ENCODE results near the gene MCRS1. TPM values are rescaled to one million over a fixed set of nuclear protein-coding genes. Genes with fewer than 3 reads are reported as not detected.

The MCRS1 gene
- total RNA-seq, 4 donors from 2014 or later: 56.7 to 111 (median 69.2) TPM

GRCh38 chr12:49541140-49541861 is 26.6 kb downstream of the MCRS1 start:
- TF ChIP-seq, protein P1, sequence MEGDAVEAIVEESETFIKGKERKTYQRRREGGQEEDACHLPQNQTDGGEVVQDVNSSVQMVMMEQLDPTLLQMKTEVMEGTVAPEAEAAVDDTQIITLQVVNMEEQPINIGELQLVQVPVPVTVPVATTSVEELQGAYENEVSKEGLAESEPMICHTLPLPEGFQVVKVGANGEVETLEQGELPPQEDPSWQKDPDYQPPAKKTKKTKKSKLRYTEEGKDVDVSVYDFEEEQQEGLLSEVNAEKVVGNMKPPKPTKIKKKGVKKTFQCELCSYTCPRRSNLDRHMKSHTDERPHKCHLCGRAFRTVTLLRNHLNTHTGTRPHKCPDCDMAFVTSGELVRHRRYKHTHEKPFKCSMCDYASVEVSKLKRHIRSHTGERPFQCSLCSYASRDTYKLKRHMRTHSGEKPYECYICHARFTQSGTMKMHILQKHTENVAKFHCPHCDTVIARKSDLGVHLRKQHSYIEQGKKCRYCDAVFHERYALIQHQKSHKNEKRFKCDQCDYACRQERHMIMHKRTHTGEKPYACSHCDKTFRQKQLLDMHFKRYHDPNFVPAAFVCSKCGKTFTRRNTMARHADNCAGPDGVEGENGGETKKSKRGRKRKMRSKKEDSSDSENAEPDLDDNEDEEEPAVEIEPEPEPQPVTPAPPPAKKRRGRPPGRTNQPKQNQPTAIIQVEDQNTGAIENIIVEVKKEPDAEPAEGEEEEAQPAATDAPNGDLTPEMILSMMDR (IDR thresholded peaks at IDR 0.05): no peak
- TF ChIP-seq POLR2A (IDR thresholded peaks at IDR 0.05): no peak
- intact Hi-C loops (cut with DNase I): no loop called here
- Histone ChIP-seq H3K4me3 (replicated peaks in 1 of 3) (no peak overlapping the region), H3K36me3 (no peaks in the 10 kb centered on the region), H3K9me3 (no peaks in the 10 kb centered on the region), H3K27ac (no peak overlapping the region), H3K27me3 (no peaks in the 10 kb centered on the region), H3K4me1 (peaks cover 4 to 13% of the 10 kb centered on the region in 2 donors)
- DNase-seq: no peak
- 90 to 93% methylated on average over 18 of the region's 18 CpGs for WGBS, 2 donors

DNA sequence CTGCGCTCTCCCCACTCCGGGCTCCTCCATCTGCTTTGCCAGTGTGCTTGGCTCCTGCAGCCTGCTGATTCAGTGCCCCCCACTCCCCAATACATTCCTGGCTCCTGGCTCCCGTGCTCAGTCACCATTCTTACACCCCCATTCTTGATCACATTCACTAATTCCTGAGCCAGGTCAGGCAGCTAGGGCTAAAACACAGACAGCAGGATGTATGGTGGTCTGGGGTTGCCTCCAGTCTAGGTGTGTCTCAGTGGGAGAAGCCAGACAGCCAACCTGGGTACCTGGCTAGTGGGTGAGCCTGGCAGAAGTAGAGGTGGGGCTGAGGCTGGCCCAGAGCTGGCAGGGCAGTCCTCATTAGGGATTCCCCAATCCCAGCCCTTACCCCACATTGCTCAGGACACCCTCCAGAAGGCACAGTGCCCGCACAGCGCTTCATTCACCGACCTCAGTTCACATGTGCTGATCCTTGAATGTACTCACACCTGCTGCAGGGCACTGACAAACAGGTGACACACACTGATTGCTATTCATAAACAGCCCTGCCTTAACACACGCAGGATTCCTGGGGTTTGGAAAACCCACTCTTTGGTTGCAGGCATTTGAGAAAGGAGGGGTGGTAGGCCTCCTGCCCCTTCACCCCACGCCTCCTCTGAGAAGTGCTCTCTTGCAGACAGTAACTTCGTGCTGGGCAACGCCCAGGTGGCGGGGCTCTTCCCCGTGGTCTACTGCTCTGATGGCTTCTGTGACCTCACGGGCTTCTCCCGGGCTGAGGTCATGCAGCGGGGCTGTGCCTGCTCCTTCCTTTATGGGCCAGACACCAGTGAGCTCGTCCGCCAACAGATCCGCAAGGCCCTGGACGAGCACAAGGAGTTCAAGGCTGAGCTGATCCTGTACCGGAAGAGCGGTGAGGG is 27.5 kb downstream of the MCRS1 start:
- DNase-seq: no peak
- H3K27me3 ChIP-seq: no peaks in the 10 kb centered on the region
- no peaks in the 10 kb centered on the region for H3K36me3 ChIP-seq
- no peak overlapping the region for H3K4me3 ChIP-seq (replicated peaks in 1 of 3)
- no peak overlapping the region for H3K27ac ChIP-seq
- peaks cover 4 to 13% of the 10 kb centered on the region in 2 donors for H3K4me1 ChIP-seq
- no peaks in the 10 kb centered on the region for H3K9me3 ChIP-seq
- WGBS, 2 donors: 86 to 87% methylated on average over 20 to 21 of the region's 21 CpGs
- intact Hi-C loops (cut with DNase I): no loop called here
- TF ChIP-seq, protein P1 (IDR thresholded peaks at IDR 0.05): no peak
- TF ChIP-seq POLR2A (IDR thresholded peaks at IDR 0.05): no peak

DNA sequence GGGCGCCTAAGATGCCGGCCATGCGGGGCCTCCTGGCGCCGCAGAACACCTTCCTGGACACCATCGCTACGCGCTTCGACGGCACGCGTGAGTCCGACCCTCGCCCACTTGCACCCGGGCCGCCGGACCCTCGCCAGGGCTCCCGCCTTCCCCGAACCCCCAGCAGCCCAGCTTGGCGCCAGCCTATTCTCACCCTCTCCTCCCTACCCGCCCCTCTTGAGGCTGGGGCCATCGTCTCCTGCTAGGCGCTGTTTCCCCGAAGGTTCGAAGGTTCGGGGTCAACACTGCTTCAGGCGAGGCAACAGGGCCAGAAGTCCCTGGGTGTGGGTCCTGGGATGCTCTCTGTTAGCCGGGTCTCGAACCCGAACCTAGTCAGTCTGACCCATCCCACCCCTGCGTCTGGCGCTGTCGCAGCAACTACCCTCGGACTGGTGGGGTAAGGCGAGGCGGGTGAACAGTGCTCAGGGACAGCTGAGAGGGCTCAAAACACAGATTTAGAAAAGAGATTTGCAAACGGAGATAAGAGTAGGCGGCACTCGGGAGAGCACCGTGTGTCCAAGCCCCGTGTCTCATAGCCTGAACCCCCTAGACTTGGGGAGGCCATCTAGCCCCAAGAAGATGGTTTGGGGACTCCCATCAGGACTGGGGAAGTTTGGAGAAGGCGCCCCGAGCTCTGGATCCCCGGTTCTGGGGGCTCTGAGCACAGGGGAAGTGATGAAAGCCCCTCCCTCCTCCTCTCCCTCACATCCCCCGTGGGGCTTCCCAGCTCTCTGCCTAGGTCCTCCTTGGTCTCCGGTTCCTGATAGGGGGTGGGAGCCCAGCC is 28.3 kb downstream of the MCRS1 start:
- no peak for DNase-seq
- TF ChIP-seq POLR2A (IDR thresholded peaks at IDR 0.05): no peak
- TF ChIP-seq, protein P1 (IDR thresholded peaks at IDR 0.05): no peak
- no peaks in the 10 kb centered on the region for H3K27me3 ChIP-seq
- no peak overlapping the region for H3K27ac ChIP-seq
- peaks cover 4 to 13% of the 10 kb centered on the region in 2 donors for H3K4me1 ChIP-seq
- no peaks in the 10 kb centered on the region for H3K36me3 ChIP-seq
- WGBS, 2 donors: 30 to 33% methylated on average over 28 to 30 of the region's 47 CpGs
- no peak overlapping the region for H3K4me3 ChIP-seq (replicated peaks in 1 of 3)
- no peaks in the 10 kb centered on the region for H3K9me3 ChIP-seq
- intact Hi-C loops (cut with DNase I): no loop called here

DNA sequence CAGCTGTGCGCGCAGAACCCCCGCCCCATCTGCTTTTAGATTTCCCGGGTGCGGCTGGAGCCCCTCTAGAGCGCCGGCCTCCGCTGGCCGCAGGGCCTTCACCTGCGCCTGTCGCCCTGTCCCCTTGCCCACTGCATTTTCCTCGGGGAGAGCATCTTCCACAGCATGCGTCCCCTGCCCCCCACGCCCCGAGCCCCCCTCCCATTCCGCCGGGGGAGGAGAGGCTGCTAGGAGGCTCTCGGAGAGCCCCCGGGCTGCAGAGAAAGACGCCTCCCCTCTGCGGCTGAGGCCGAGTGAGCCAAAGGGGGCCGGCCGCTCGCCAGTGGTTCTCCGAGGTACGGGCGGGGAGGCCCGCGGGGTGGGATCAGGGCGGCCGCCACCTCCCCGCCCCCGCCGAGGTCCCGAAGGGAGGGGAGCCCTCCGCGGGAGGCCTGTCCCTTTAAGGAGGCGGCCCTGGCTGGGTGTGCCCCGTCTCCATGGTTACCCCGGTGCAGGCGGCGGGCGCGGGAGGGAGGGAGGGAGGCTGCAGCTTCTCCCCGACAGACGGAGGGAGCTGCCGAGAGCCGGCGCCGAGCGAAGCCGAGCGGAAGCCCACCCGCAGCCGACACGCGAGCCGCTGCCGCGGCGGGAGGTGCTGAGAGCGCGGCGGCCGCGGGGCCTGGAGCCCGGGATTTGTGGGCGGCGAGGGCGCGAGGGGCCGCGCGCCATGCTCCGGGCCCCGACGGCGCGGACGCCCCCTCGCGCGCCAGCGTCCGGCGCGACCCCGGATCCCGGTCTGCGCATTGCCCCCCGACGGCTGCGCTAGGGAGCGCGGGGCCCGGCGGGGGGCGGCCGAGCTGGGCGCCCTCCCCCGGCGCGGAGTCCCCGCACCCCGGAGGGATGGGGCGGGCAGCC is 29.2 kb downstream of the MCRS1 start, which contains the start of gene KCNH3:
TSS of gene KCNH3 (plus strand) at position 521 of the 894 bp plus-strand sequence. CDS start 387 bp downstream, outside the sequence.
- Histone ChIP-seq H3K4me1 (peaks cover 4 to 13% of the 10 kb centered on the region in 2 donors), H3K36me3 (no peaks in the 10 kb centered on the region), H3K9me3 (no peaks in the 10 kb centered on the region), H3K4me3 (replicated peaks in 1 of 3) (peak within 1 kb of the TSS in 2 of 3 donors; percentile 20 to 54), H3K27ac (no peak within 1 kb of the TSS), H3K27me3 (no peaks in the 10 kb centered on the region)
- DNase-seq: peak; percentile 76 to 81
- WGBS, 2 donors: 1 to 3% methylated on average over 20 to 27 of the region's 107 CpGs
- intact Hi-C loops (cut with DNase I): no loop called here
- TF ChIP-seq, protein P1 (IDR thresholded peaks at IDR 0.05): no peak
- no peak for TF ChIP-seq POLR2A (IDR thresholded peaks at IDR 0.05)

All from thyroid gland (tissue), 4 donors.